ENCODE measurements around the gene CES3. TPM values are rescaled to one million over a fixed set of nuclear protein-coding genes. Genes with fewer than 3 reads are reported as not detected.

Gene CES3
- polyA plus RNA-seq, 1 donor from 2014 or later = 1.8 TPM

- Histone ChIP-seq H3K9me2 (ENCODE audit: insufficient read depth, low read length) (no peaks in the 10 kb centered on the region), H3K36me3 (ENCODE audit: insufficient read depth, low read length) (no peaks in the 10 kb centered on the region), H4K20me1 (ENCODE audit: insufficient read depth) (no peaks in the 10 kb centered on the region), H3K9ac (ENCODE audit: low read length) (no peak overlapping the region), H3K4me2 (ENCODE audit: low read length) (no peak overlapping the region), H3K9me3 (ENCODE audit: low read length) (no peaks in the 10 kb centered on the region), H3K27ac (ENCODE audit: low read length) (no peak overlapping the region), H3K79me2 (replicated peaks; ENCODE audit: insufficient read depth, low read length) (no peaks in the 10 kb centered on the region), H3K27me3 (ENCODE audit: insufficient read depth, low read depth, low read length) (peaks cover 21% of the 10 kb centered on the region), H3K4me3 (ENCODE audit: low read length) (no peak overlapping the region), H3F3A (ENCODE audit: insufficient read depth, low read length, poor library complexity, severe bottlenecking) (no peaks in the 10 kb centered on the region), H2AFZ (ENCODE audit: low read depth, low read length) (no peak overlapping the region)
- TF ChIP-seq POLR2AphosphoS5 (IDR thresholded peaks at IDR 0.05) (no peak), EP300 (conservative IDR thresholded peaks at IDR 0.05; ENCODE audit: poor library complexity, severe bottlenecking) (no peak), RAD21 (conservative IDR thresholded peaks at IDR 0.05) (no peak), SMC3 (conservative IDR thresholded peaks at IDR 0.05; ENCODE audit: poor library complexity) (no peak), REST (IDR thresholded peaks at IDR 0.05; ENCODE audit: borderline replicate concordance) (no peak), CTCF (IDR thresholded peaks at IDR 0.05; ENCODE audit: poor library complexity, severe bottlenecking) (no peak), TAF1 (IDR thresholded peaks at IDR 0.05; ENCODE audit: low read depth) (no peak), EZH2 (IDR thresholded peaks at IDR 0.05; ENCODE audit: borderline replicate concordance, insufficient read depth, low read length, poor library complexity, severe bottlenecking) (no peak), MXI1 (conservative IDR thresholded peaks at IDR 0.05; ENCODE audit: poor library complexity, severe bottlenecking) (no peak)
Observed at GRCh38 chr16:66996324-66996982, 35.4 kb downstream of the CES3 start.

- Histone ChIP-seq H3K9me2 (ENCODE audit: insufficient read depth, low read length) (no peaks in the 10 kb centered on the region), H2AFZ (ENCODE audit: low read depth, low read length) (no peak overlapping the region), H3K4me3 (ENCODE audit: low read length) (no peak overlapping the region), H3K79me2 (replicated peaks; ENCODE audit: insufficient read depth, low read length) (no peaks in the 10 kb centered on the region), H4K20me1 (ENCODE audit: insufficient read depth) (no peaks in the 10 kb centered on the region), H3F3A (ENCODE audit: insufficient read depth, low read length, poor library complexity, severe bottlenecking) (no peaks in the 10 kb centered on the region), H3K27me3 (ENCODE audit: insufficient read depth, low read depth, low read length) (peaks cover 27% of the 10 kb centered on the region), H3K36me3 (ENCODE audit: insufficient read depth, low read length) (no peaks in the 10 kb centered on the region), H3K9ac (ENCODE audit: low read length) (no peak overlapping the region), H3K9me3 (ENCODE audit: low read length) (no peaks in the 10 kb centered on the region), H3K27ac (ENCODE audit: low read length) (no peak overlapping the region), H3K4me2 (ENCODE audit: low read length) (no peak overlapping the region)
- TF ChIP-seq CTCF (IDR thresholded peaks at IDR 0.05; ENCODE audit: poor library complexity, severe bottlenecking) (no peak), RAD21 (conservative IDR thresholded peaks at IDR 0.05) (no peak), MXI1 (conservative IDR thresholded peaks at IDR 0.05; ENCODE audit: poor library complexity, severe bottlenecking) (no peak), SMC3 (conservative IDR thresholded peaks at IDR 0.05; ENCODE audit: poor library complexity) (no peak), EZH2 (IDR thresholded peaks at IDR 0.05; ENCODE audit: borderline replicate concordance, insufficient read depth, low read length, poor library complexity, severe bottlenecking) (no peak), REST (IDR thresholded peaks at IDR 0.05; ENCODE audit: borderline replicate concordance) (no peak), TAF1 (IDR thresholded peaks at IDR 0.05; ENCODE audit: low read depth) (no peak)
Observed at GRCh38 chr16:66996983-66997358, 35.9 kb downstream of the CES3 start.
